Body of pancreas (tissue), 4 donors: Measurements from ENCODE around the gene DOCK3. TPM values are rescaled to one million over a fixed set of nuclear protein-coding genes. Genes with fewer than 3 reads are reported as not detected.

ENCODE experiments used
- ATAC-seq: fragments of 150-250 bp; one replicate; pipeline ENCODE4 v1.9.1; 2016
- DNase-seq, 4 donors: peaks; one replicate each; pipeline ENCODE4 v3.0.0-alpha.2; 2019
- H3K27ac ChIP-seq, 4 donors: fragments of 200-600 bp; sonication (generic); 1 replicate in 3 of 4; 2 replicates in 1 of 4; pipeline versions ENCODE4 v1.5.1 to v1.6.1; 2016 to 2019; ENCODE audit warnings: mild to moderate bottlenecking in 1 of 4, mixed read lengths in 1 of 4, moderate library complexity in 1 of 4
- H3K27me3 ChIP-seq, 2 donors: fragments of 200-600 bp; sonication (generic); one replicate each; pipeline ENCODE4 v1.6.0; 2016; ENCODE audit warnings: mild to moderate bottlenecking in 1 of 2
- H3K36me3 ChIP-seq, 2 donors: fragments of 200-600 bp; sonication (generic); replicated peaks in 1 of 2; 2 replicates each; pipeline ENCODE4 v1.5.1; 2016; ENCODE audit warnings: low read depth in 2 of 2; ENCODE audit not compliant: insufficient read depth in 1 of 2
- H3K4me1 ChIP-seq: fragments of 200-600 bp; sonication (generic); one replicate; pipeline ENCODE4 v1.6.0; 2016
- H3K4me3 ChIP-seq, 2 donors: fragments of 200-600 bp; sonication (generic); 1 replicate in 1 of 2; 2 replicates in 1 of 2; pipeline ENCODE4 v1.5.1; 2016 to 2019
- H3K9me3 ChIP-seq, 3 donors: fragments of 200-600 bp; sonication (generic); 1 replicate in 2 of 3; 2 replicates in 1 of 3; pipeline ENCODE4 v1.5.1; 2016
- POLR2A ChIP-seq, 3 donors: fragments of 450-650 bp; IDR thresholded peaks; one replicate each; pipeline ENCODE4 v1.6.1; 2016; ENCODE audit warnings: antibody characterized with exemption in 3 of 3, mild to moderate bottlenecking in 2 of 3
- WGBS, 2 donors: methylation state at CpG; one replicate each; pipeline ENCODE4 v1.1.5; 2017; 5-methylcytosine and 5-hydroxymethylcytosine counted together
- intact Hi-C: fragments of 100-400 bp; cut with DNase I; formaldehyde crosslinking; loops from one replicate; pipeline ENCODE4 v1.15.1; 2023
- total RNA-seq, 2 donors: library from RNA; depleted of rRNA; stranded (reverse); fragments of >200 nt; gene quantifications; one replicate each; pipeline ENCODE4 v1.1.0, GENCODE V29; 2016
- TF ChIP-seq, protein P1 (sequence below), 7 experiments: fragments of 450-650 bp in 4 of 7; fragments of 200-600 bp in 3 of 7; sonication (generic) in 3 of 7; IDR thresholded peaks; one replicate each; pipeline ENCODE4 v1.5.1; 2016 to 2019; ENCODE audit warnings: antibody characterized with exemption in 7 of 7

The DOCK3 gene
- total RNA-seq, 2 donors from 2014 or later: 0.52 TPM; not detected in 1

DNA sequence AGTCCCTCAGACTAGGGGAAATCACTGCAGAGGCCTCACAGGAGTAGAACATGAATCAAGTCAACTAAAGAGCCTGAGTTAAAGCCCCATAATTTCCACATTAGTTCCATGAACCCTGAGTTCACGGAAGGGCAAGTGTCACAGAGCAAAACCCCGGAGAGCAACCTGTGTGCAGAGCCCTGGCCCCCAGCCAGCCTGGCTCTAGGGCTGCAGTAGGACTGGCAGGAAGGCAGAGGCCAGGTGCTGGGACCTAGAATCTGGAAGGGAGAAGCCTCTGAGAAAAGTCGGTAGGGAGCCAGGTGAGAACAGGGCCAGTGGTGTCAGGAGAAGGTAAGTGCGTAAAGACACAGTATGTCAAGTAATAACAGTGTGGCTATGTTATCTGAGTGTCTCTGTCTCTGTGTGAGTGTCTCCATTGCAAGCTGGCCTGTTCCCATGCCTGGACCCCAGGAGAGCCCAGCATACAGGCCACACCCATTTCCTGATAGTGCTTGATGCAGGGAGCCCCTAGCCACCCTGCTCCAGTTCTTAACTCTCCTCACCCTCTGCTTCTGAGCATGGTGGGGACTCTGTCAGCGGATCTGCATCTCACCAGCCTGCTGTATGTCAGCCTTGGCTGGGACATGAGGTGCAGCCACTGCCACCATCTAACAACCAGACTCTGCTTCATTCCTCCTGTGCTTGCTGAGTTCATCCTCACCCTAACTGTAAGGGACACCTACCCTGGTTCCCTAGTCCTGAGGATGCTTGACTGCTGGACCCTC lies 699.1 kb downstream of the DOCK3 start:
- ATAC-seq (peak; percentile 6), DNase-seq (no peak)
- H3K4me3 ChIP-seq: no peak overlapping the region
- no peaks in the 10 kb centered on the region for H3K36me3 ChIP-seq
- no peak for TF ChIP-seq POLR2A (IDR thresholded peaks at IDR 0.05)
- TF ChIP-seq, protein P1, sequence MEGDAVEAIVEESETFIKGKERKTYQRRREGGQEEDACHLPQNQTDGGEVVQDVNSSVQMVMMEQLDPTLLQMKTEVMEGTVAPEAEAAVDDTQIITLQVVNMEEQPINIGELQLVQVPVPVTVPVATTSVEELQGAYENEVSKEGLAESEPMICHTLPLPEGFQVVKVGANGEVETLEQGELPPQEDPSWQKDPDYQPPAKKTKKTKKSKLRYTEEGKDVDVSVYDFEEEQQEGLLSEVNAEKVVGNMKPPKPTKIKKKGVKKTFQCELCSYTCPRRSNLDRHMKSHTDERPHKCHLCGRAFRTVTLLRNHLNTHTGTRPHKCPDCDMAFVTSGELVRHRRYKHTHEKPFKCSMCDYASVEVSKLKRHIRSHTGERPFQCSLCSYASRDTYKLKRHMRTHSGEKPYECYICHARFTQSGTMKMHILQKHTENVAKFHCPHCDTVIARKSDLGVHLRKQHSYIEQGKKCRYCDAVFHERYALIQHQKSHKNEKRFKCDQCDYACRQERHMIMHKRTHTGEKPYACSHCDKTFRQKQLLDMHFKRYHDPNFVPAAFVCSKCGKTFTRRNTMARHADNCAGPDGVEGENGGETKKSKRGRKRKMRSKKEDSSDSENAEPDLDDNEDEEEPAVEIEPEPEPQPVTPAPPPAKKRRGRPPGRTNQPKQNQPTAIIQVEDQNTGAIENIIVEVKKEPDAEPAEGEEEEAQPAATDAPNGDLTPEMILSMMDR (IDR thresholded peaks at IDR 0.05): no peak
- 55 to 62% methylated on average over 5 of the region's 5 CpGs for WGBS, 2 donors
- no peaks in the 10 kb centered on the region for H3K4me1 ChIP-seq
- no peak overlapping the region for H3K27ac ChIP-seq
- intact Hi-C loops: loop anchor here (10.0 kb wide), 1 partner anchor 739 kb away; no protein-coding TSS in a partner anchor
- H3K9me3 ChIP-seq: no peaks in the 10 kb centered on the region
- H3K27me3 ChIP-seq: no peaks in the 10 kb centered on the region

DNA sequence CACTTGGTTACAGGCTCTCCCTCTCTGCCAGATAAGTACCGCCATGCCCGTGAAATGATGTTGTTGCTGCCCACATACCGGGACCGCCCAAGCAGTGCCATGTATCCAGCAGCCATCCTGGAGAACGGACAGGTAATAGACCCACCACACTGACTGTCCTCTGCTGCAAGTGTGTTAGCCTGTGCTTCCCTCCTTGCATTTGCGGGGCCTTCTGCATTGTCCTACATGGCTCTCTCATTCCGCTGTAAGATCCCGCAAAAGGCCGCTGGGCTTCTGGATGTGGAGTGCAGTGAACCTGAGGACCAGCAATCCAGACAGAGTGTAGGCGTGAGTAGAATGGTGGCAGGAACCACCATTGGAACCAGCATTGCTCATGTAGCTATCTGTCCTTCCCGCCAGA lies 699.7 kb downstream of the DOCK3 start:
- DNase-seq: no peak
- intact Hi-C loops: loop anchor here (10.0 kb wide), 1 partner anchor 740 kb away; no protein-coding TSS in a partner anchor

DNA sequence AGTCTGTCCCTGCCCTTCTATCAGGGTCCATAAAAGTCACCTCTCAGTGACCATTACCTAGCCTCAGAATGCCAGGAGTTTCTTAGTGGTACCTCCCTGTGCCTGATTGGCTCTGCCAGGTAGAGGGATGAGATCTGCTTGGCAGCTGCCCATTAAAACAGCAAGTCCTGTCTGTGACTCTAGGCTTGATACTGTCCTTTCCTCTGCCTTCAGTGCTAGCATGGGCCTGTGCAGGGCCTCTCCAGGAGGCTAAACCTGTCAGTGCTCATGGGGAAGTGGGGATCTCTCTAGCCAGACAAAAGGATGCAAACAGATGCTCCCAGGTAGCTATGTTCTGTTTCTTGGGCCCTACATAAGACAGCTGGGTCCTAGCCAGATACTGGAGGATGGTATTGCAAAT lies 700.4 kb downstream of the DOCK3 start:
- DNase-seq: no peak
- ATAC-seq: no peak
- Histone ChIP-seq H3K27ac (no peak overlapping the region), H3K27me3 (no peaks in the 10 kb centered on the region), H3K4me3 (no peak overlapping the region), H3K4me1 (no peaks in the 10 kb centered on the region), H3K36me3 (no peaks in the 10 kb centered on the region), H3K9me3 (no peaks in the 10 kb centered on the region)
- intact Hi-C loops: loop anchor here (10.0 kb wide), 1 partner anchor 740 kb away; no protein-coding TSS in a partner anchor
- TF ChIP-seq, protein P1 (IDR thresholded peaks at IDR 0.05): no peak
- no peak for TF ChIP-seq POLR2A (IDR thresholded peaks at IDR 0.05)

More for the DNA sequence above, 699.7 kb downstream of the DOCK3 start:
- no peak for TF ChIP-seq POLR2A (IDR thresholded peaks at IDR 0.05)
- TF ChIP-seq, protein P1 (IDR thresholded peaks at IDR 0.05): no peak
- Histone ChIP-seq H3K4me3 (no peak overlapping the region), H3K36me3 (no peaks in the 10 kb centered on the region), H3K9me3 (no peaks in the 10 kb centered on the region), H3K27me3 (no peaks in the 10 kb centered on the region), H3K27ac (no peak overlapping the region), H3K4me1 (no peaks in the 10 kb centered on the region)
- ATAC-seq: no peak
- 86 to 94% methylated on average over 11 of the region's 11 CpGs for WGBS, 2 donors

- H3K27ac ChIP-seq: no peak overlapping the region
- intact Hi-C loops: loop anchor here (10.0 kb wide), 1 partner anchor 741 kb away; no protein-coding TSS in a partner anchor
- no peaks in the 10 kb centered on the region for H3K27me3 ChIP-seq
- ATAC-seq: no peak
- no peaks in the 10 kb centered on the region for H3K4me1 ChIP-seq
- 76 to 89% methylated on average over 8 of the region's 8 CpGs for WGBS, 2 donors
- no peaks in the 10 kb centered on the region for H3K9me3 ChIP-seq
- no peak for DNase-seq
- no peaks in the 10 kb centered on the region for H3K36me3 ChIP-seq
- no peak overlapping the region for H3K4me3 ChIP-seq
- TF ChIP-seq, protein P1 (IDR thresholded peaks at IDR 0.05): no peak
- TF ChIP-seq POLR2A (IDR thresholded peaks at IDR 0.05): no peak
These were observed 700.8 kb downstream of the DOCK3 start for GRCh38 chr3:51375571-51375970.
